PC-3 (cell line): Measurements from ENCODE around the gene PAM16. TPM values are rescaled to one million over a fixed set of nuclear protein-coding genes. Genes with fewer than 3 reads are reported as not detected.

Experiments used
- ATAC-seq: fragments of 200-7000 bp; cut with Tn5 transposase; 2 replicates; pipeline ENCODE4 v1.9.1; 2020; ENCODE audit warnings: mild to moderate bottlenecking, moderate library complexity
- BruUV-seq: library from RNA; stranded (reverse); fragments of 400-500 nt; replicated peaks from 2 replicates; lab custom pipeline; 2021; lab: Mats Ljungman, UMichigan
- CTCF ChIA-PET: fragments of 300-600 bp; sonication (Branson Sonifier 250); formaldehyde crosslinking; loops from one replicate; lab custom pipeline; 2022; ENCODE audit warnings: antibody characterized with exemption; lab: Charles Lee
- POLR2A ChIA-PET: fragments of 300-600 bp; sonication (Branson Sonifier 250); formaldehyde crosslinking; loops from one replicate; lab custom pipeline; 2022; ENCODE audit warnings: antibody characterized with exemption; ENCODE audit not compliant: unreplicated experiment; lab: Charles Lee
- DNase-seq: peaks from one replicate; pipeline ENCODE4 v3.0.0-alpha.2; 2015
- H2AFZ ChIP-seq: fragments of 300-600 bp; sonication (generic); 2 replicates; pipeline ENCODE4 v1.6.0; 2016; ENCODE audit warnings: antibody characterized with exemption, low read length
- H3F3A ChIP-seq: fragments of 300-600 bp; sonication (generic); one replicate; pipeline ENCODE4 v1.6.0; 2017; ENCODE audit warnings: antibody characterized with exemption, low read length, control low read depth, mild to moderate bottlenecking; ENCODE audit not compliant: unreplicated experiment
- H3K27ac ChIP-seq: fragments of 300-600 bp; sonication (generic); 2 replicates; pipeline ENCODE4 v1.5.1; 2016; ENCODE audit warnings: mild to moderate bottlenecking, low read length
- H3K27me3 ChIP-seq: fragments of 300-600 bp; sonication (generic); 2 replicates; pipeline ENCODE4 v1.6.1; 2016; ENCODE audit warnings: low read length, mixed read lengths
- H3K36me3 ChIP-seq: fragments of 300-600 bp; sonication (generic); 2 replicates; pipeline ENCODE4 v1.6.1; 2016; ENCODE audit warnings: low read depth, mixed run types, low read length, mixed read lengths
- H3K4me1 ChIP-seq: fragments of 300-600 bp; sonication (generic); 2 replicates; pipeline ENCODE4 v1.5.1; 2016; ENCODE audit warnings: low read length; ENCODE audit not compliant: insufficient read depth
- H3K4me2 ChIP-seq: fragments of 300-600 bp; sonication (generic); 2 replicates; pipeline ENCODE4 v1.6.0; 2016; ENCODE audit warnings: low read length
- H3K4me3 ChIP-seq: fragments of 300-600 bp; sonication (generic); 2 replicates; pipeline ENCODE4 v1.5.1; 2016; ENCODE audit warnings: mild to moderate bottlenecking, low read length, mixed read lengths
- H3K79me2 ChIP-seq: fragments of 300-600 bp; sonication (generic); 2 replicates; pipeline ENCODE4 v1.6.1; 2017; ENCODE audit warnings: low read length, mixed read lengths
- H3K9ac ChIP-seq: fragments of 300-600 bp; sonication (generic); 2 replicates; pipeline ENCODE4 v1.6.0; 2016; ENCODE audit warnings: mild to moderate bottlenecking, low read length
- H3K9me2 ChIP-seq: fragments of 300-600 bp; sonication (generic); replicated peaks from 2 replicates; pipeline ENCODE4 v1.6.1; 2016; ENCODE audit warnings: mixed run types, low read length, mixed read lengths
- H3K9me3 ChIP-seq: fragments of 300-600 bp; sonication (generic); 2 replicates; pipeline ENCODE4 v1.6.1; 2016; ENCODE audit warnings: low read length, mixed read lengths
- H4K20me1 ChIP-seq: fragments of 300-600 bp; sonication (generic); 2 replicates; pipeline ENCODE4 v1.6.1; 2016; ENCODE audit warnings: low read length, mixed read lengths
- EZH2 ChIP-seq: fragments of 300-600 bp; sonication (generic); IDR thresholded peaks from one replicate; pipeline ENCODE4 v1.6.1; 2017; ENCODE audit warnings: antibody characterized with exemption, mild to moderate bottlenecking, low read length; ENCODE audit not compliant: unreplicated experiment
- EZH2phosphoT487 ChIP-seq: fragments of 300-600 bp; sonication (generic); IDR thresholded peaks from 2 replicates; pipeline ENCODE4 v1.6.1; 2018; ENCODE audit warnings: mild to moderate bottlenecking, antibody characterized with exemption, low read length, borderline replicate concordance
- intact Hi-C: fragments of 100-400 bp; cut with micrococcal nuclease; formaldehyde crosslinking; loops from 2 replicates; pipeline ENCODE4 v1.9.0; 2023
- total RNA-seq: library from RNA; depleted of rRNA; stranded (reverse); fragments of >200 nt; gene quantifications from 2 replicates; pipeline ENCODE4 v1.2.3, GENCODE V29; 2014
- TF ChIP-seq, protein P1 (sequence below): fragments of 300-600 bp; sonication (generic); conservative IDR thresholded peaks from 2 replicates; pipeline ENCODE4 v1.5.1; 2017; ENCODE audit warnings: antibody characterized with exemption, low read depth, mild to moderate bottlenecking, low read length

PAM16 gene
- total RNA-seq, 1 experiment from 2014 or later = 95.5 TPM

DNA sequence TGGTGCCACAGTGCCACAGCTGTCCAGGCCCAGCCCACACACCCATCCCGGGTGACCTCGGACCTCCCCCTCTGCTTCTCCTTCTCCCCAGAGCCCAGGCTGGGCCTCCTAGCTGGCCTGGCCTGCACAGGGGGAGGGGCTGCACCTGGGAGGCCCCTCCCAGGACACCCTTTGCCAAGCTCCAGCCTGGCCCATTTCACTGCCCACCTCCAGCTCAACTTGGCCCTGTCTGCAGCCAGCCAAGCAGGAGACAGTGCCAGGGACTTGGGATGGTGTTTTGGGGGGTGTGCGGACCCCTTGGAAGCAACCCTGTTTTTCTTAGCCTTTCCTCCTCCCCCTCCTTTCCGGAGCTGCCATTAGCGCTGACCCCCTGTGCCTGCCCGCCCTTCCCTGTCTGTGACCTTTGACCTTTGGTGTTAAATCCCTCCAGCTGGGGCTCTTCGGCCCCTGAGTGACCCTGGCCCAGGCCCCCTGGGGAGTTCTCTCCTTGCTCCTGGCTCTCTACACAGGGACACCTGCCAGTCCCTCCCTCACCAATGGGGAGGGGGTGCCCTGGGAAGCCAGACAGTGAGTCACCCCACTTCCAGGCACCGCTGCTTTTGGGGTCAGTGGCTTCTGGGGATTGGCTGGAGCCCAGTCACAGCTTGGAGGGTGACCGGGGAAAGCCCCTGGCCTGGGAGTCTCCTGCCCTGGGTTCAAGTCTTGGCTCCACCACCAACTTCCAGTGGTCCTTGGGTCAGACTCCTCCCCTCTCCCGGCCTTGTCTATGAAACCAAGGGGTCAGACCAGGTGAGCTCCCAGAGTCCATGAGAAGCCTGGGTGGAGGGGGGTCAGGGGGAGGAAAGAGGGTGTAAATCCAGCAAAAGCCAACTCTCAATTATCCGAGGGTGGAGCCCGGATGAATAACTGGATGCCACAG, 33.3 kb downstream of the PAM16 start:
- Histone ChIP-seq H3F3A (no peaks in the 10 kb centered on the region), H2AFZ (0 out of 2 replicates have a peak overlapping the region, but pooled peaks have one; percentile 43), H3K9me3 (no peaks in the 10 kb centered on the region), H4K20me1 (no peaks in the 10 kb centered on the region), H3K27ac (0 out of 2 replicates have a peak overlapping the region, but pooled peaks have one; percentile 19), H3K9me2 (no peaks in the 10 kb centered on the region), H3K9ac (no peak overlapping the region), H3K4me3 (peak overlapping the region; percentile 75), H3K4me1 (peaks cover 10% of the 10 kb centered on the region), H3K36me3 (no peaks in the 10 kb centered on the region), H3K27me3 (no peaks in the 10 kb centered on the region), H3K4me2 (peak overlapping the region; percentile 89), H3K79me2 (peaks cover 61% of the 10 kb centered on the region)
- POLR2A ChIA-PET = no interaction called here
- CTCF ChIA-PET = interaction anchor here (0.6 to 1.0 kb wide), 2 partner anchors 64 to 157 kb away, joined by 3 read pairs; no protein-coding TSS in a partner anchor
- peak; percentile 11 for DNase-seq
- no TSS peak for BruUV-seq
- intact Hi-C loops = loop anchor here (5.0 kb wide), 1 partner anchor 45 kb away; the partner anchor contains the start of gene TFAP4
- TF ChIP-seq, protein P1, sequence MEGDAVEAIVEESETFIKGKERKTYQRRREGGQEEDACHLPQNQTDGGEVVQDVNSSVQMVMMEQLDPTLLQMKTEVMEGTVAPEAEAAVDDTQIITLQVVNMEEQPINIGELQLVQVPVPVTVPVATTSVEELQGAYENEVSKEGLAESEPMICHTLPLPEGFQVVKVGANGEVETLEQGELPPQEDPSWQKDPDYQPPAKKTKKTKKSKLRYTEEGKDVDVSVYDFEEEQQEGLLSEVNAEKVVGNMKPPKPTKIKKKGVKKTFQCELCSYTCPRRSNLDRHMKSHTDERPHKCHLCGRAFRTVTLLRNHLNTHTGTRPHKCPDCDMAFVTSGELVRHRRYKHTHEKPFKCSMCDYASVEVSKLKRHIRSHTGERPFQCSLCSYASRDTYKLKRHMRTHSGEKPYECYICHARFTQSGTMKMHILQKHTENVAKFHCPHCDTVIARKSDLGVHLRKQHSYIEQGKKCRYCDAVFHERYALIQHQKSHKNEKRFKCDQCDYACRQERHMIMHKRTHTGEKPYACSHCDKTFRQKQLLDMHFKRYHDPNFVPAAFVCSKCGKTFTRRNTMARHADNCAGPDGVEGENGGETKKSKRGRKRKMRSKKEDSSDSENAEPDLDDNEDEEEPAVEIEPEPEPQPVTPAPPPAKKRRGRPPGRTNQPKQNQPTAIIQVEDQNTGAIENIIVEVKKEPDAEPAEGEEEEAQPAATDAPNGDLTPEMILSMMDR = no peak
- TF ChIP-seq EZH2phosphoT487 = no peak
- TF ChIP-seq EZH2 = no peak
- peak; percentile 10 for ATAC-seq

DNA sequence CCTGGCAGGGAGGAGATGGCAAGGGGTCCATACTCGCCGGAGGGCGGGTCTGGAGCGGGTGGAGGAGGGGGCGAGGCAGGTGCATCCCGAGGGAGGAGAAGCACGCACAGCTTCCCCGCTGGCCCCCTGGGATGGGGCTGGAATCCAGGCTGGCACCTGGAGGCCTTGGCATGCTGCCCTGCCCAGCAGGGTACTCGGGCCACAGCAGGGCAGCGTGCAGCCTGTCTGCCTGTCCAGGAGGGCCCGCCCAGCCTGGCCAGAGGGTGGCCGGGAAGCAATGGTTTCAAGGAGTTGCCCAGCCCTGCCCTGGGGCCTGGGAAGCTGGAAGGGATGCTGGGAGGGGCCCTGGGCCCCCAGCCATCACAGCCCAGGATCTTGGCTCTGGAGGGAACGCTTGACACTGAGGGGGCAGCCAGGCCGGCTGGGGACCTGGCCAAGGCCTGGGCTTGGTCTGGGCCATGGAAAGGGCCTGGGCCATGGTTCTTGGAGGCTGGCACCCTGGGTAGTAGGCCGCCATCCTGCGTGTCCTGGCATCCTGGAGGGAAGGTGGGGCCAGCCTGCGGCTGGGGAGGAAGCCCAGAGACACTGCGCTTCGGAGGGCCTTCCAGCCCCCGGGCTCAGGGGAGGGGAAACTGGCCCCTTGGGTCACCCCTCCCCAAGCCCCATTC, 34.1 kb downstream of the PAM16 start:
- ChIA-PET POLR2A (no interaction called here), CTCF (interaction anchor here (0.6 to 1.0 kb wide), 2 partner anchors 63 to 158 kb away, joined by 3 read pairs; no protein-coding TSS in a partner anchor)
- Histone ChIP-seq H4K20me1 (no peaks in the 10 kb centered on the region), H3K4me1 (peaks cover 10% of the 10 kb centered on the region), H3K9ac (peak overlapping the region; percentile 41; the same call in 1 of the 2 replicates), H3K9me3 (no peaks in the 10 kb centered on the region), H3K36me3 (no peaks in the 10 kb centered on the region), H3K27me3 (no peaks in the 10 kb centered on the region), H2AFZ (peak overlapping the region; percentile 43), H3K4me2 (peak overlapping the region; percentile 89), H3K4me3 (peak overlapping the region; percentile 75), H3F3A (no peaks in the 10 kb centered on the region), H3K9me2 (no peaks in the 10 kb centered on the region), H3K79me2 (peaks cover 57% of the 10 kb centered on the region), H3K27ac (peak overlapping the region; percentile 19; the same call in 1 of the 2 replicates)
- peak; percentile 70 for ATAC-seq
- intact Hi-C loops = loop anchor here (5.0 kb wide), 1 partner anchor 45 kb away; the partner anchor contains the start of gene TFAP4
- DNase-seq = peak; percentile 57
- TSS peak; percentile 38 for BruUV-seq
- TF ChIP-seq EZH2phosphoT487 (no peak), EZH2 (no peak)
- TF ChIP-seq, protein P1 = no peak
